HFFc6 (cell line): ENCODE data around the gene RTN4R. TPM values are rescaled to one million over a fixed set of nuclear protein-coding genes. Genes with fewer than 3 reads are reported as not detected.
"Not testable (repeated sequence)": the region's sequence is repeated elsewhere in the genome, so short reads cannot be mapped to it uniquely, and the experiment has no call there.

Experiments used
- DNase-seq: peaks from one replicate; pipeline ENCODE4 v3.0.0-alpha.2; 2018
- H3K27ac Mint-ChIP-seq: 2 replicates; pipeline ENCODE4 v1.8.0; 2020; ENCODE audit warnings: mild to moderate bottlenecking, mixed read lengths
- H3K27me3 Mint-ChIP-seq: 2 replicates; pipeline ENCODE4 v1.8.0; 2021; ENCODE audit warnings: mild to moderate bottlenecking, moderate library complexity, mixed read lengths; ENCODE audit not compliant: insufficient read depth
- H3K36me3 Mint-ChIP-seq: 2 replicates; pipeline ENCODE4 v1.8.0; 2021; ENCODE audit warnings: low read depth, mixed read lengths
- H3K4me1 Mint-ChIP-seq: 2 replicates; pipeline ENCODE4 v1.8.0; 2020; ENCODE audit warnings: low read depth, mixed read lengths
- H3K4me3 Mint-ChIP-seq: 2 replicates; pipeline ENCODE4 v1.8.0; 2020; ENCODE audit warnings: mild to moderate bottlenecking, moderate library complexity, mixed read lengths
- H3K9me3 Mint-ChIP-seq: 2 replicates; pipeline ENCODE4 v1.8.0; 2020; ENCODE audit warnings: mild to moderate bottlenecking, mixed read lengths
- CTCF ChIP-seq: fragments of 200-600 bp; sonication (generic); IDR thresholded peaks from 2 replicates; pipeline ENCODE4 v1.5.0; 2021; ENCODE audit warnings: antibody characterized with exemption, mild to moderate bottlenecking
- total RNA-seq, 6 experiments: library from RNA; stranded (reverse); fragmentation: NEBNext Ultra II Directional; extraction: Animal tissue kit (Norgen Biotek cat#: 25700); gene quantifications; 2 replicates in 1 of 6; 3 replicates in 5 of 6; pipeline ENCODE4 v1.2.3, GENCODE V29; 2021

Gene RTN4R
- total RNA-seq, 6 experiments from 2014 or later = 0.14 to 0.85 (median 0.35) TPM

GRCh38 chr22:20305894-20306645 is 38.0 kb upstream of the RTN4R start:
- H3K36me3 Mint-ChIP-seq = no peaks in the 10 kb centered on the region
- peaks cover 20% of the 10 kb centered on the region for H3K27me3 Mint-ChIP-seq
- H3K4me3 Mint-ChIP-seq = no peak overlapping the region
- no peak overlapping the region for H3K27ac Mint-ChIP-seq
- peaks cover 12% of the 10 kb centered on the region for H3K4me1 Mint-ChIP-seq
- DNase-seq = no peak
- no peaks in the 10 kb centered on the region for H3K9me3 Mint-ChIP-seq
- TF ChIP-seq CTCF = no peak

GRCh38 chr22:20305230-20305893 is 37.2 kb upstream of the RTN4R start:
- not testable (repeated sequence) for H3K4me1 Mint-ChIP-seq

GRCh38 chr22:20304646-20305045 is 36.5 kb upstream of the RTN4R start:
- Mint-ChIP-seq H3K36me3 (no peaks in the 10 kb centered on the region), H3K9me3 (no peaks in the 10 kb centered on the region), H3K27me3 (peaks cover 23% of the 10 kb centered on the region), H3K4me1 (no peaks in the 10 kb centered on the region; the same call in 1 of the 2 replicates), H3K4me3 (no peak overlapping the region), H3K27ac (no peak overlapping the region)
- TF ChIP-seq CTCF = no peak
- DNase-seq = no peak

More at GRCh38 chr22:20305230-20305893, 37.2 kb upstream of the RTN4R start:
- not testable (repeated sequence) for H3K36me3 Mint-ChIP-seq, DNase-seq, H3K9me3 Mint-ChIP-seq, H3K4me3 Mint-ChIP-seq, H3K27ac Mint-ChIP-seq
- H3K27me3 Mint-ChIP-seq = peaks cover 23% of the 10 kb centered on the region

- not testable (repeated sequence) for H3K27ac Mint-ChIP-seq, H3K4me1 Mint-ChIP-seq, H3K36me3 Mint-ChIP-seq, H3K4me3 Mint-ChIP-seq, H3K9me3 Mint-ChIP-seq, DNase-seq
- peaks cover 21% of the 10 kb centered on the region for H3K27me3 Mint-ChIP-seq
Observed at GRCh38 chr22:20303229-20303534, 35.1 kb upstream of the RTN4R start.

- Mint-ChIP-seq H3K36me3 (no peaks in the 10 kb centered on the region), H3K4me1 (no peaks in the 10 kb centered on the region), H3K27ac (no peak overlapping the region), H3K27me3 (peaks cover 25% of the 10 kb centered on the region), H3K9me3 (no peaks in the 10 kb centered on the region), H3K4me3 (no peak overlapping the region)
- TF ChIP-seq CTCF = no peak
- DNase-seq = no peak
Observed at GRCh38 chr22:20302438-20303228, 34.5 kb upstream of the RTN4R start.

GRCh38 chr22:20299746-20300136 is 31.6 kb upstream of the RTN4R start:
- TF ChIP-seq CTCF = no peak
- H3K27ac Mint-ChIP-seq = no peak overlapping the region
- no peak overlapping the region; the same call in 1 of the 2 replicates for H3K4me3 Mint-ChIP-seq
- DNase-seq = no peak
- no peaks in the 10 kb centered on the region for H3K9me3 Mint-ChIP-seq
- H3K27me3 Mint-ChIP-seq = peaks cover 33% of the 10 kb centered on the region
- H3K4me1 Mint-ChIP-seq = no peaks in the 10 kb centered on the region
- H3K36me3 Mint-ChIP-seq = no peaks in the 10 kb centered on the region
